Keratinocyte (primary cell): Measurements from ENCODE around the gene LRBA. TPM values are rescaled to one million over a fixed set of nuclear protein-coding genes. Genes with fewer than 3 reads are reported as not detected.

Experiments
- DNase-seq: peaks from one replicate; pipeline ENCODE4 v3.0.0-alpha.2; 2011; ENCODE audit warnings: low read depth, missing footprints, low spot score
- FAIRE-seq: peaks from 2 replicates; lab custom pipeline; 2011; peaks lifted over from hg19 to GRCh38; lab: Jason Lieb, UNC
- H2AFZ ChIP-seq: 2 replicates; pipeline ENCODE4 v1.6.0; 2012; ENCODE audit warnings: low read length, control low read depth, inconsistent platforms; ENCODE audit not compliant: control insufficient read depth
- H3K27ac ChIP-seq: 2 replicates; pipeline ENCODE4 v1.5.1; 2011; ENCODE audit warnings: low read length; ENCODE audit not compliant: control insufficient read depth, insufficient read depth
- H3K27me3 ChIP-seq: 3 replicates; pipeline ENCODE4 v1.6.0; 2011; ENCODE audit warnings: low read length; ENCODE audit not compliant: control insufficient read depth, insufficient read depth; ENCODE audit errors: extremely low read depth
- H3K36me3 ChIP-seq, 2 experiments: 2 replicates in 1 of 2; 3 replicates in 1 of 2; pipeline ENCODE4 v1.5.1; 2011; ENCODE audit warnings: low read length in 2 of 2, mild to moderate bottlenecking in 1 of 2; ENCODE audit not compliant: control insufficient read depth in 2 of 2, insufficient read depth in 2 of 2; ENCODE audit errors: extremely low read depth in 1 of 2
- H3K4me1 ChIP-seq: 3 replicates; pipeline ENCODE4 v1.5.1; 2011; ENCODE audit warnings: low read length; ENCODE audit not compliant: control insufficient read depth, insufficient read depth; ENCODE audit errors: extremely low read depth
- H3K4me2 ChIP-seq: 3 replicates; pipeline ENCODE4 v1.6.0; 2011; ENCODE audit warnings: low read depth, low read length; ENCODE audit not compliant: control insufficient read depth, insufficient read depth; ENCODE audit errors: extremely low read depth
- H3K4me3 ChIP-seq, 3 experiments: fragments of 200-600 bp in 1 of 3; sonication (generic) in 1 of 3; 2 replicates in 2 of 3; 3 replicates in 1 of 3; pipeline ENCODE4 v1.5.1; 2011 to 2016; ENCODE audit warnings: low read length in 3 of 3, mild to moderate bottlenecking in 3 of 3, control low read depth in 2 of 3, inconsistent platforms in 1 of 3, low read depth in 1 of 3, mixed read lengths in 1 of 3, mixed run types in 1 of 3, moderate library complexity in 1 of 3; ENCODE audit not compliant: control insufficient read depth in 2 of 3, insufficient read depth in 2 of 3; ENCODE audit errors: extremely low read depth in 1 of 3
- H3K79me2 ChIP-seq: 2 replicates; pipeline ENCODE4 v1.6.0; 2012; ENCODE audit warnings: low read length; ENCODE audit not compliant: control insufficient read depth, insufficient read depth
- H3K9ac ChIP-seq: 3 replicates; pipeline ENCODE4 v1.6.0; 2011; ENCODE audit warnings: low read length; ENCODE audit not compliant: control insufficient read depth, insufficient read depth; ENCODE audit errors: extremely low read depth
- H3K9me1 ChIP-seq: 3 replicates; pipeline ENCODE4 v1.6.0; 2011; ENCODE audit warnings: low read length; ENCODE audit not compliant: control insufficient read depth, insufficient read depth; ENCODE audit errors: extremely low read depth
- H3K9me3 ChIP-seq: 2 replicates; pipeline ENCODE4 v1.5.1; 2012; ENCODE audit warnings: low read depth, low read length; ENCODE audit not compliant: control insufficient read depth
- H4K20me1 ChIP-seq: 3 replicates; pipeline ENCODE4 v1.6.0; 2011; ENCODE audit warnings: low read length; ENCODE audit not compliant: control insufficient read depth, insufficient read depth; ENCODE audit errors: extremely low read depth
- CTCF ChIP-seq, 3 experiments: IDR thresholded peaks in 1 of 3; conservative IDR thresholded peaks in 1 of 3; optimal IDR thresholded peaks in 1 of 3; 2 replicates in 2 of 3; 3 replicates in 1 of 3; pipeline versions ENCODE3 to v1.5.1; 2011; ENCODE audit warnings: low read length in 3 of 3, mild to moderate bottlenecking in 3 of 3, moderate library complexity in 2 of 3, control low read depth in 1 of 3, inconsistent platforms in 1 of 3; ENCODE audit not compliant: insufficient read depth in 2 of 3; ENCODE audit errors: extremely low read depth in 1 of 3
- EZH2 ChIP-seq: IDR thresholded peaks from one replicate; pipeline ENCODE4 v1.6.1; 2012; ENCODE audit warnings: inconsistent platforms, mild to moderate bottlenecking, low read length, moderate library complexity
- dilution Hi-C: fragments of 300-500 bp; cut with MboI; formaldehyde crosslinking; loops from one replicate; pipeline ENCODE4 v1.7.0; 2020; ENCODE audit warnings: low sequenced_read_pairs; ENCODE audit not compliant: extremely low pct_ligation_motif_present
- polyA plus RNA-seq, 5 experiments: library from polyadenylated mRNA; depleted of rRNA in 3 of 5; stranded (reverse) in 3 of 5; stranded (forward) in 1 of 5; unstranded in 1 of 5; fragments of >200 nt; gene quantifications; 1 replicate in 1 of 5; 2 replicates in 3 of 5; 3 replicates in 1 of 5; pipeline versions ENCODE4 v1.2.1 to v1.2.3, GENCODE V29; 2011 to 2012; ENCODE audit warnings: missing spikeins in 2 of 5, low read depth in 1 of 5, low replicate concordance in 1 of 5

The LRBA gene
- polyA plus RNA-seq, 1 donor (not counting 4 experiments of a cell fraction or from before 2014, with no cell fraction given) = 35.6 TPM

GRCh38 chr4:150938417-150938816 is 76.7 kb downstream of the LRBA start:
- Histone ChIP-seq H3K4me3 (no peak overlapping the region), H3K79me2 (peaks cover 25% of the 10 kb centered on the region), H3K9me1 (no peaks in the 10 kb centered on the region), H3K4me2 (no peak overlapping the region), H3K27ac (no peak overlapping the region), H3K9me3 (no peaks in the 10 kb centered on the region), H3K27me3 (no peaks in the 10 kb centered on the region), H3K9ac (no peak overlapping the region), H4K20me1 (no peaks in the 10 kb centered on the region), H3K4me1 (peaks cover 10% of the 10 kb centered on the region), H3K36me3 (no peaks in the 10 kb centered on the region), H2AFZ (no peak overlapping the region)
- DNase-seq (no peak), FAIRE-seq (no peak)
- TF ChIP-seq EZH2 (no peak), CTCF (optimal IDR thresholded peaks at IDR 0.05 in 1 of 3, IDR thresholded peaks at IDR 0.05 in 1 of 3, conservative IDR thresholded peaks at IDR 0.05 in 1 of 3; ENCODE audit: extremely low read depth in 1 of 3, insufficient read depth in 2 of 3, low read length in 3 of 3) (no peak)
- dilution Hi-C loops = no loop called here

- H3K4me2 ChIP-seq = no peak overlapping the region
- FAIRE-seq = no peak
- no peak for DNase-seq
- peaks cover 22% of the 10 kb centered on the region for H3K79me2 ChIP-seq
- no peak overlapping the region for H3K9ac ChIP-seq
- H3K27me3 ChIP-seq = no peaks in the 10 kb centered on the region
- H3K36me3 ChIP-seq = no peaks in the 10 kb centered on the region
- H3K9me3 ChIP-seq = no peaks in the 10 kb centered on the region
- no peak overlapping the region for H3K4me3 ChIP-seq
- H3K4me1 ChIP-seq = no peaks in the 10 kb centered on the region
- H4K20me1 ChIP-seq = no peaks in the 10 kb centered on the region
- H3K27ac ChIP-seq = no peak overlapping the region
- dilution Hi-C loops = no loop called here
- no peaks in the 10 kb centered on the region for H3K9me1 ChIP-seq
- no peak overlapping the region for H2AFZ ChIP-seq
- TF ChIP-seq EZH2 = no peak
Observed at GRCh38 chr4:150934022-150934421, 81.1 kb downstream of the LRBA start.

GRCh38 chr4:150931796-150932195 is 83.3 kb downstream of the LRBA start:
- TF ChIP-seq EZH2 (no peak), CTCF (optimal IDR thresholded peaks at IDR 0.05 in 1 of 3, IDR thresholded peaks at IDR 0.05 in 1 of 3, conservative IDR thresholded peaks at IDR 0.05 in 1 of 3; ENCODE audit: extremely low read depth in 1 of 3, insufficient read depth in 2 of 3, low read length in 3 of 3) (no peak)
- Histone ChIP-seq H3K27me3 (no peaks in the 10 kb centered on the region), H3K27ac (no peak overlapping the region), H3K9ac (no peak overlapping the region), H3K36me3 (no peaks in the 10 kb centered on the region), H3K9me3 (no peaks in the 10 kb centered on the region), H3K79me2 (peaks cover 15% of the 10 kb centered on the region), H3K4me1 (no peaks in the 10 kb centered on the region), H3K4me2 (no peak overlapping the region), H3K9me1 (no peaks in the 10 kb centered on the region), H2AFZ (no peak overlapping the region), H3K4me3 (no peak overlapping the region), H4K20me1 (no peaks in the 10 kb centered on the region)
- dilution Hi-C loops = no loop called here
- DNase-seq = no peak
- no peak for FAIRE-seq
